Loucy (cell line): ENCODE data around the gene ADCY2.
A peak's percentile ranks its signal among the peaks of the same experiment; 100 is the strongest.

Experiments used
- EZH2phosphoT487 ChIP-seq: fragments of 200-600 bp; IDR thresholded peaks from 2 replicates; pipeline ENCODE4 v1.6.1; 2018; ENCODE audit warnings: antibody characterized with exemption, mild to moderate bottlenecking, moderate library complexity, borderline replicate concordance
- TF ChIP-seq, protein P1 (sequence below): fragments of 200-600 bp; sonication (generic); conservative IDR thresholded peaks from 2 replicates; pipeline ENCODE4 v1.5.1; 2014; ENCODE audit warnings: mild to moderate bottlenecking, antibody characterized with exemption, low read length

DNA sequence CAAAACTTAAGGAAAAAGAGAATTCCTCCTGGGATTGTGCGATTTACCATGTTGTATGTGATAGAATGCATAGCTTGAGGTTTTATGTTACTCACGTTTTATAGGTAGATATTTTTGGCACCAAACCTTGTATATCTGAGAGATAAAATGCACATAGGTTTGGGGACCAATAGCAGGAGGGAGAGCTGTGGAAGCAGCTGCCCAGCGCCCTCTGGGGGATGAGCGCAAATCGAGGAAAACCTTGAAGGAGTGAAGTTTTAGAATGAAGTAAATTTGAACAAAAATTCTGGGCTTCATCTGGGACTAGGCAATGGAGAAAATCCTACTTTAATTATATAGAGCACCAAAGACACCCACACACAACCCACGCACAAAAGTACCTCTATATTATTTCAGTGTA lies 197.0 kb downstream of the ADCY2 start:
- TF ChIP-seq, protein P1, sequence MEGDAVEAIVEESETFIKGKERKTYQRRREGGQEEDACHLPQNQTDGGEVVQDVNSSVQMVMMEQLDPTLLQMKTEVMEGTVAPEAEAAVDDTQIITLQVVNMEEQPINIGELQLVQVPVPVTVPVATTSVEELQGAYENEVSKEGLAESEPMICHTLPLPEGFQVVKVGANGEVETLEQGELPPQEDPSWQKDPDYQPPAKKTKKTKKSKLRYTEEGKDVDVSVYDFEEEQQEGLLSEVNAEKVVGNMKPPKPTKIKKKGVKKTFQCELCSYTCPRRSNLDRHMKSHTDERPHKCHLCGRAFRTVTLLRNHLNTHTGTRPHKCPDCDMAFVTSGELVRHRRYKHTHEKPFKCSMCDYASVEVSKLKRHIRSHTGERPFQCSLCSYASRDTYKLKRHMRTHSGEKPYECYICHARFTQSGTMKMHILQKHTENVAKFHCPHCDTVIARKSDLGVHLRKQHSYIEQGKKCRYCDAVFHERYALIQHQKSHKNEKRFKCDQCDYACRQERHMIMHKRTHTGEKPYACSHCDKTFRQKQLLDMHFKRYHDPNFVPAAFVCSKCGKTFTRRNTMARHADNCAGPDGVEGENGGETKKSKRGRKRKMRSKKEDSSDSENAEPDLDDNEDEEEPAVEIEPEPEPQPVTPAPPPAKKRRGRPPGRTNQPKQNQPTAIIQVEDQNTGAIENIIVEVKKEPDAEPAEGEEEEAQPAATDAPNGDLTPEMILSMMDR = peak; percentile 51
- TF ChIP-seq EZH2phosphoT487 = no peak
